ENCODE results near the gene PAMR1.

- TF ChIP-seq POLR2A (IDR thresholded peaks at IDR 0.05; ENCODE audit: low read depth, low read length) (no peak), TAF1 (IDR thresholded peaks at IDR 0.05; ENCODE audit: low read depth, low read length) (no peak), POLR2AphosphoS5 (IDR thresholded peaks at IDR 0.05; ENCODE audit: low read depth, low read length) (no peak)
Measured at GRCh38 chr11:35418282-35419183, 106.9 kb downstream of the PAMR1 start.

All from GM12891 (cell line).